Measurements from ENCODE around the gene HMCN2.
A peak's percentile ranks its signal among the peaks of the same experiment; 100 is the strongest.
"Not testable (repeated sequence)": the region's sequence is repeated elsewhere in the genome, so short reads cannot be mapped to it uniquely, and the experiment has no call there.

The HMCN2 gene

GRCh38 chr9:130433168-130433946 lies 167.8 kb downstream of the HMCN2 start:
- DNase-seq (ENCODE audit: low read depth), result peak; percentile 47

GRCh38 chr9:130433947-130434262 lies 168.3 kb downstream of the HMCN2 start:
- DNase-seq (ENCODE audit: low read depth), result no peak

DNA sequence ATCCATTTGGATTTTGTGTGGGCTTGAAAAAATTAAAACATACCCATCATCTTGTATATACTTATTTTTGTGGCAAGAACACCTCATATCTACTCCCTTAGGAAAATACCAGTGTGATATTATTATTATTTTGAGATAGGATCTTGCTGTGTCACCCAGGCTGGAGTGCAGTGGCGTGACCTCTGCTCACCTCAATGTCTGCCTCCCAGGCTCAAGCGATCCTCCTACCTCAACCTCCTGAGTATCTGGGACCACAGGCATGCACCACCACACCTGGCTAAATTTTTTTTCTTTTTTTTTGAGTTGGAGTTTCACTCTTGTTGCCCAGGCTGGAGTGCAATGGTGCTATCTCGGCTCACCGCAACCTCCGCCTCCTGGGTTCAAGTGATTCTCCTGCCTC lies 169.1 kb downstream of the HMCN2 start:
- DNase-seq (ENCODE audit: low read depth), result not testable (repeated sequence)

DNA sequence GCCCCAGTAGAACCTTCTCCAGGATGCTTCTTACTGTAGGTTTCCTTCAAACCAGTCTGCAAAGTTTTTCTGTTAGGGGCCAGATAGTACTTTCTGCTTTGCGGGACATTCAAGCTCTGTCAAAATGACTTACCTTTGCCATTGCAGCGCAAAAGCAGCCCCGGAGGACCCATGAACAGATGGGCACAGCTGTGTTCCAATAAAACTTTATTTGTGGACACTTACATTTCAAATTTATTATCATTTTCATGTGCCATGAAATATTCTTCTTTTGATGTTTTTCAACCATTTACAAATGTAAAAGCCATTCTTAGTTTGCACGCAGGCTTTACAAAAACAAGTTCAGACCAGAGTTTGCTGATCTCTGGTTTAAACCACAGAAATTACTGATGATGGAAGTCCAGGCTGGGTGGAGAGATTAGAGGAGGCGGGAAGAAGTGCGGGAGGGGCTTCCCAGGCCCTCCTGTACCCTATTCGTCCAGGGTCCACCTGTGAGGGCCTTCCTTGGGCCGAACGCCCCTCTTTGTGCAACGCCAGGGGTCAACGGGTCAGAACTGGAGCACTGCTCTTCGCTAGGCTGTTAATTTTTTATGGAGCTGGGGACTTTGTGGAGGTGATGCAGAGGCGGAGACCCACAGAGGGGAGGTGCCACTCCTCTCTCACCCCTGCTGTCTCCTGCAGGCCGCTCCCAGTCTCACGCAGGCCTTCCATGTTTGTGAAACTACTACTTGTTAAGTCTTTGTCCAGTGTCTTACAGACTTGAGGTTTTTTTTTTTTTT lies 171.6 kb downstream of the HMCN2 start:
- no peak for DNase-seq (ENCODE audit: low read depth)

- no peak for DNase-seq (ENCODE audit: low read depth)
These were observed 172.9 kb downstream of the HMCN2 start for GRCh38 chr9:130438382-130438981.

GRCh38 chr9:130441031-130441430 lies 175.5 kb downstream of the HMCN2 start:
- no peak for DNase-seq (ENCODE audit: low read depth)

GRCh38 chr9:130442746-130443455 lies 177.3 kb downstream of the HMCN2 start:
- no peak for DNase-seq (ENCODE audit: low read depth)

DNA sequence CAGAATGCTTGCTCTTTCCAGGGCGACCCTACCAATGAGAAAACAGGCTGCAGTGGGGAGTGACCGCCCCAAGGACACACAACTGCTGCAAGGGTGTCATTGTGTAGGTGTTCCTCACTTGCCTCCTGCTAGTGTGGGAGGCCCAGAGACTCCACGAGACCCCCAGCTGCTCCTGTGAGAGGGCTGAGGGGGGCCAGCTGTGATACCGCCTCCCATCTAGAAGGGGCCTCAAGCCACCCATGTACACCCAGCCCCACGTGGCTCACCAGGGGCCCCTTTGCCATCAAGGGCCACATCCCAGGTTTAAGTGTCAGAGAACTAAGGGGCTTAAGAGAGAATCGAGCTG lies 177.9 kb downstream of the HMCN2 start:
- DNase-seq (ENCODE audit: low read depth), result no peak

GRCh38 chr9:130443840-130444492 lies 178.4 kb downstream of the HMCN2 start:
- no peak for DNase-seq (ENCODE audit: low read depth)

- peak; percentile 47 for DNase-seq (ENCODE audit: low read depth)
These were observed 179.1 kb downstream of the HMCN2 start, which contains the start of gene ASS1 for GRCh38 chr9:130444565-130445221. ASS1 (plus strand) TSS chr9:130444961; CDS start chr9:130452229, 7,268 bp downstream.

- no peak for DNase-seq (ENCODE audit: low read depth)
These were observed 179.9 kb downstream of the HMCN2 start for GRCh38 chr9:130445268-130445983.

GRCh38 chr9:130446101-130446861 lies 180.7 kb downstream of the HMCN2 start:
- no peak for DNase-seq (ENCODE audit: low read depth)

DNA sequence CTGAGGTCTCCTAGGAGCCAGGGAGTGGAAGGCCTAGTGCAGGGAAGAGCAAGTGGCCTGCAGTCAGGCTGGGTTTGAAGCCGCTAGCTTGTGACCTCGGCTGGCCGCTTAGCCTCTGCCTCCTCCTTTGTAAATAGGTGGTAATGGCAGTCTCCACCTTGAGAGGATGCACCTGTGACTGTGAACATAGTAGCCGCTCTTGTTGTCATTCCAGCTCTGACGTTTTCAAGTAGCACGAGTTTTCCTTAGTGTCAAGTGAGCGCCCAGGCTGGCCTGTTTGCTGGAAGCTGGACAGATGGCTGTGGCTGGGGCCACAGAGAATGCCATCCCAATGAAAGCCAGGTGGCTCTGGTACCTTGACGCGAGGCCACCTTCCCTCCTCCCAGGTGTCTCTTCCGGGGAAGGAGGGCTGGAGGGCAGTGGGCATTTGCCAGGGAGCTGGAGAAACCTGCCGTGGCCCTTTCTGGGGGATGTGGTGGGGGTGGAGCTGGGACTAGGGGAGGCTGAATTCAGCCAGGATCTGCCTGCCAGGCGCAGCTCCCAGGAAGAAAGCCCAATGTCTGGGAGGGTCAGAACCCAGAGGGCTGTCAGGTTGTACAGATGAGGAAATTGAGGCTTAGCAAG lies 181.7 kb downstream of the HMCN2 start:
- DNase-seq (ENCODE audit: low read depth), result no peak

DNA sequence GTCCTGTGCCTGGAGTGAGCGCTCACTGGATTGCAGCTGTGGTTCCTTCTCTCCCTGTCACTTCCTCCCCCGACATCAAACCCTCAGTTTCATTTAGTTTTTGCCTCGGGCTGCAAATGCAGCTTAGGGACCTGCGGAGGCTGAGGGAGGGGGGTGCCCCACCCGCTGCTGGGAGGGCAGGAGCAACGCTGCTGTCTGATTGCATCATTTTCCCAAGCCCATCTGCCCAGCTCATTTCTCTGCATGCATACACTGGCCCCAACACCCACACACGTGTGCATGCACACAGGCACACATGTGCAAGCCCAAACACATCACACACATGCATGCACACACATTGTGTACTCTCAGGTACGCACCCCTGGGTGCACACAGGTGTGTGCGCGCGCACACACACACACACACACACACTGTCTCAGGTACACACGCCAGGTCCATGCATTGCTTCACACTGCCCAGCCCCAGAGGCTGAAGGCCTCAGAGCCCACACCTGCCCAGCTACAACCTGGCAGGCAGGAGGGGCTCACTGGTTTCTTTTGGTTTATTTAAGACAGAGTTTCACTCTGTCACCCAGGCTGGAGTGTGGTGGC lies 182.6 kb downstream of the HMCN2 start:
- DNase-seq (ENCODE audit: low read depth), result no peak

DNA sequence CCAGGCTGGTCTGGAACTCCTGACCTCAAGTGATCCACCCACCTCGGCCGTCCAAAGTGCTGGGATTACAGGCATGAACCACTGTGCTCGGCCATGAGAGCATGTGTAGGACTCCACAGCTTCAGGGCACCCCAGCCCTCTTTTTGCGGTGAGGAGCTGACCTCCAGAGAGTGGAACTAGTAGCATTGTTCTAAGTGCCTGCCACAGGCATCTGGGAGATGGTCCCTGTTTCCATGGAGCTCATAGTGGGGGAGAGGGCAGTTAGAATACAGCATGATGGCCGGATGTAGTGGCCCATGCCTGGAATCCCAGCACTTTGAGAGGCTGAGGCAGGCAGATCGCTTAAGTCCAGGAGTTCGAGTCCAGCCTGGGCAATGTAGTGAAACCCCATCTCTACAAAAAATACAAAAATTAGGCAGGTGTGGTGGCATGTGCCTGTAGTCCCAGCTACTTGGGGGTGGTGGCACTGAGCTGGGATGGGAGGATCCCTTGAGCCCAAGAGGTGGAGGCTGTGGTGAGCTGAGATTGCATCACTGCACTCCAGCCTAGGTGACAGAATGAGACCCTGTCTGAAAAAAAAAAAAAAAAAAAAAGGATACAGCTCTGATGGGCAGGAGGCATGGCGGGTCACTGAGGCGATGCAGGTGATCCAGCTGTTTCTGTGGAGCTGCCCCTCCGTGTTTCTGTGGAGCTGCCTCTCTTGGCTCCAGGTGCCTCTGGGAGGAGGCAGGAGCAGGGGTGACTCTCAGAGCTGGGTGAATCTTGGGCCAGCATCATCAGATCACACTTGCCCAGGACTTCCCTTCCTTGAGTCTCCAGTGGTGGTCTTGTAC lies 183.4 kb downstream of the HMCN2 start:
- DNase-seq (ENCODE audit: low read depth), result no peak

GRCh38 chr9:130450344-130451003 lies 184.9 kb downstream of the HMCN2 start:
- no peak for DNase-seq (ENCODE audit: low read depth)

- no peak for DNase-seq (ENCODE audit: low read depth)
These were observed 185.4 kb downstream of the HMCN2 start for GRCh38 chr9:130451004-130451390.

All from stimulated activated CD8-positive, alpha-beta memory T cell treated with anti-CD3 and anti-CD28 coated beads, Interleukin-4, amount 100 ng/mL, for 24 hours (primary cell).